A204.1 (cell line): ENCODE data around the gene KCNT1.

ENCODE experiments used
- FAIRE-seq: peaks from 2 replicates; lab custom pipeline; 2012; peaks lifted over from hg19 to GRCh38; lab: Jason Lieb, UNC

The KCNT1 gene

GRCh38 chr9:135727257-135727875 lies 25.4 kb downstream of the KCNT1 start:
- no peak for FAIRE-seq

DNA sequence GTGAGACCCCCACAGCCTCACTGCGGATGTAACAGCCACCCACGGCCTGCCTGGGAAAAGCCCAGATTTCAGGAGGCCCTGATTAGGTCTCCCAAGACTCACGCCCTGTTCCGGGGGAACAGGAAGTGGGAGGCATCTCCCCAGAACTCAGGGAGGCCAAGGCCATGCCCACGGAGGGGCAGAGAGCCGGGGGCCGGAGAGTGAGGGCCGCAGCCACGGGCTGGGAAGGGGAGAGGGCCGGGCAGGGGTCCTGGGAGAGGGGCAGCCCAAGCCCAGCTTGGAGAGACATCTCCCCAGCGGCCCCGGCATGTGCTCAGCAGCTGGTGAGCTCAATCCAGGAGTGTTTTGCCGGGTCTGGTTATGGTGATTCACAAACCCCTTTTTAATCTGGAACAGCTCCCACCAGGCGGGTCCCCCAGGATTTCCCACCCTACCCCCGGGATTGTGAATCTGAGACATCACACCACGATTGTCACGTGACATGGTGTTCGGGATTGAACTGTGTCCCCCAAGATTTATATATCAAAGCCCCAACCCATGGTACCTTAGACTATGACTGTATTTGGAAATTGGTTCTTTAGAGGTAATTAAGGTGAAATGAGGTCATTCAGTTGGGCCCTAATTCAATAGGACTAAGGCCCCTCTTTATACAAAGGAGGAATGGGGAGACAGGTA lies 26.6 kb downstream of the KCNT1 start:
- FAIRE-seq: no peak

DNA sequence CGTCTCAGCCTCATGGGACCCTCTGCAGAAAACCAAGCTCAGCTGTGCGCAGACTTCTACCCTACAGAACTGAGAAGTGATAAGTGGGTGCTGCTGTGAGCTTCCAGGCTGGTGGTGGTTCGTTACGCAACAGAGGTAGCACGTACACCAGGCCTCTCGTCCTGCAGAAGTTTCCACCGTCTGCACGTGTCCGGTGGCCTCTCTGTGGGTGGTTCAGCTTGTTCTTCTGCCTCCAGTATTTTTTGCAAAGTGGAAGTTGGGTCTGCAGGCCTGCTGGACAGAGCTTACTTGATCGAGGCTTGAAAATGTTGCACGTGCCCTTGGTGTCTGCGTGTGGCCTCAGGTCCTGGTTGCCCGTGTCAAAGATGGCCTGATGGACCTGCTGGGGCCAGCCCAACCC lies 27.5 kb downstream of the KCNT1 start:
- FAIRE-seq: no peak

DNA sequence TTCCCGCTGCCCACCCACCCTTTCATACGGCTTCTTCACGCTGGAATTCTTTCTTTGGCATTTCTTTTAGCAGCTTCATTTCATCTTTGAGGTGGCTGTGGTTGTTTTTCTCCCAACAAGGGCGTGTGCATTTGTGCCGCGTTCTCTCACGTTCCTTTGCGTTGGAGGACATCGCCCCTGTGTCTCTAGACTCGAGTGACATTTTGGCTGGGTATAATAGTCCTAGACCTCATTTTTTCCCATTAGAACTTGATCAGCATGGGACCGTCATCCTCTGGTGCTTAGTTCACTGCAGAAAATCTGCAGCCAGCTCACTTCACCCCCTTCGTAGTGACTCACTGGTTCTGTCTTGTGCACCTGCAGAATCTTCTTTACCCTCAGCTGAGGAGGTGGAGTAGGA lies 29.5 kb downstream of the KCNT1 start:
- FAIRE-seq: no peak

DNA sequence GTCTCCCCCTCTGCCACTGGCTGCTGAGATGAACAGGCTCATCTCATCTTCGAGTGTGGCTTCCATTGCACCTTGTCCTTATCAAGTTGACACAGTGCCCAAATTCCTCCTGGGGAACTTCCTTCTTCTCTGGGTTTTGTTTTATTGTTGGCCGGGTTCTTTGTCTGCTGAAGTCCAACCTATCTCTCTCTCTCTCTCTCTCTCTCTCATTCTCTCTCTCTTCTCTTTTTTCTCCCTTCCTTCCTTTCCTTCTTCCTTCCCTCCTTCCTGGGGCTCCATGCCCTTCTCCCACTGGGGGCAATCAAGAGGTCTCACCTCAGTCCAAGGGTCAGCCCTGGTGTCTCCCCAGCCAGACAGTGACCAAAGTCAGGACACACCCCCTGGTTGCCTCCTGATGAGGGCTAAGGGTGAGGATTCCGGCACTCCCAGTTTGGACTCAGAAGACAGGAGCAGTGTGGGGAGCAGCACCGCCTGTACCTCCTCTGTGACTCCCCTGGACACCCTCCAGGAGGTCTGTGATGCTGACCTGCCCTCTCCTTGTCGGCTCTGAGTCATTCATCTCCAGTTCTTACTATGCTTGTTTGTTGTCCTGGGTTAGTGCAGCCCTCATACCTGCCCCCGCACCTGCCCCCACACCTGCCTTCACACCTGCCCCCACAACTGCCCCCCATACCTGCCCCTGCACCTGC lies 30.7 kb downstream of the KCNT1 start:
- FAIRE-seq: no peak

GRCh38 chr9:135734616-135735144 lies 32.7 kb downstream of the KCNT1 start:
- no peak for FAIRE-seq

- FAIRE-seq: no peak
Observed at GRCh38 chr9:135736272-135736978, 34.4 kb downstream of the KCNT1 start.

GRCh38 chr9:135736979-135737839 lies 35.2 kb downstream of the KCNT1 start:
- no peak for FAIRE-seq

DNA sequence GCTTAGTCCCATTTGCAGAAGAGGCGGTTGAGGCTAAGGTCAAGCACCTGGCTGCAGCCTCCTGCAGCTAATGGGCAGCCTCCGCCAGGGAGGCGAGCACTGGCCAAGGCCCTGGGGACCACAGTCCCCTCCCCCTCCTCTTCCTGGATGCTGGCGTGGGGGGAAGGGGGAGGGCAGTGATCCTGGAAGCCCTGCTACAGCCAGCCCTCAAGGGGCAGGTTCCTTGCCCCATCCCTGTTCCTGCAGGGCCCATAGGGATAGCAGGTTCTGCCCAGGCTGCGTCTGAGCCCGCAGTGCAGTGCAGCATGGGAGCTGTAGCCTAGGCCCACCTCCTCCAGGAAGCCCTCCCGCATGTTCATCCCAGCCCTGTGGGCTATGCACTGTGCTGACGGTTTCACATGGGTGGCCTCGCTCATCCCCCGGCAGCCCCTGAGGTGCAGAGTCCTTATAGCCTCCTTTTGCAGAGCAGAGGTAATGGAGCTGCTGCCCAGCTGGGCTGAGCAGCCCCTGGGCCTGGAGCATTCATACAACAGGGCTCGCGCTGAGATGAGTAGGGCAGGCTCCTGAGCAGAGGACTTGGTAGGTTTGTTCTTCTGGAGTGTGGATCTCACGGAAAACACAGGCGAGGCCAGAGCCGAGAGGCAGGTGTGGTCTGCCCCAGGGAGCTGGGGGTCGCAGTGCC lies 36.0 kb downstream of the KCNT1 start:
- no peak for FAIRE-seq

DNA sequence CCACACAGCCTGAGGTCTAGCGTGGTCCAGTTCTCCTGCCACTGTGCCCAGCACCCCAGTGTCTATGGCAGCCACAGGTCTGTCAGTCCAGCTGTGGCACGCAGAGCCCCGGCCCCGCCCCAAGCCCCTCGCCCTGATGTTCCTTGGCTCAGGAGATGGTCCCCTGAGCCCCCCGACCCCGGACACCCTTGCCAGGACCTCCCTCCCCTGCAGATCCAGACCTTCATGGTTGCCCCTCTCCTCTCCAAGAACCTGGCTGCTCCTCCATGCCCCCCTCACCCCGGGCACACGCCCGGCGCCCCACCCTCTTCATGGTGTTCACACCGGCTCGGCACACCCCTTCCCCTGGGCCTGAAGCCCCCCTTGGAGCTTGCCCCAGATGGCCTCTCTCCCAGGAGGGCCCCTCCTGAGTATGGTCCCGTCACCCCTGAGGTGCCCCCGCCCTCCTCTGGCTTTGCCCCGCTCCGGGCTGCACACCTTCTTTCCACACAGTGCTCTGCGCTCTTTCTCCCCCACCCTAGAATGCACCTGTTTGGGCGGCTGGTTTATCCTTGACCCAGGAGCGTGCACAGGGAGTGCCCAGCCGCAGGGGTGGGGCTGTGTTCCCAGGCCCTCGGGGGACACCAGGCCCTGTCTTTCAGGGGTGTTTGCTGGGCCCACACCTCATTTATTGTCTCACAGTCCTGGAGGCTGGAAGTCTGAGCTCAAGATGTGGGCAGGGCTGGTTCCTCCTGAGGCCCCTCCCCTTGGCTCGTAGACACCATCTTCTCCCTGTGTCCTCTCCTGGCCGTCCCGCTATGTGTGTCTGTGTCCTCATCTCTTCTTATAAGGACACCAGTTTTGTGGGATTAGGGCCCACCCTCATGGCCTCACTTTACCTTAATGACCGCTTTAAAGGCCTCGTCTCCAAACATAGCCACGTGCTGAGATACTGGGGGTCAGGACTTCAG lies 37.6 kb downstream of the KCNT1 start:
- FAIRE-seq: no peak

GRCh38 chr9:135741276-135742219 lies 39.6 kb downstream of the KCNT1 start:
- no peak for FAIRE-seq

DNA sequence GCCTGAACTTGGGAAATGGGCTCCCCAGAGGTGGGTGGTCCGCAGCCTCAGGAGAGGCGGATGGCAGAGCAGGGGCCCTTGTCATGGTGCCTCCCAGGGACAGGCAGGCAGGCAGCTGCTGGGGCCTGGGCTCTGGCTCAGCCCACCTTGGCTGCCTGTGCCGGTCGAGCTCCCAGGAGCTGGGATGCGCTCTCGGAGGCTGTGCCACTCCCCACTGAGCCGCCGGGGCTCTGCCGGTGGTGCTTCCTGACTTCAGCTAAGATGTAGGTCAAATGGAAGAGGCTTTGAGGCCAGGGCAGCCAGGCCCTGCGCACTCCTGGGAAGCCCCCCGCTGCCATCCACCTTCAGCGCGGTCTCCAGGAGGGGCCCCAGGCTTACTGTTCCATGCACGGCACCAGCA lies 41.0 kb downstream of the KCNT1 start:
- FAIRE-seq: no peak

GRCh38 chr9:135743546-135744332 lies 41.8 kb downstream of the KCNT1 start:
- no peak for FAIRE-seq

DNA sequence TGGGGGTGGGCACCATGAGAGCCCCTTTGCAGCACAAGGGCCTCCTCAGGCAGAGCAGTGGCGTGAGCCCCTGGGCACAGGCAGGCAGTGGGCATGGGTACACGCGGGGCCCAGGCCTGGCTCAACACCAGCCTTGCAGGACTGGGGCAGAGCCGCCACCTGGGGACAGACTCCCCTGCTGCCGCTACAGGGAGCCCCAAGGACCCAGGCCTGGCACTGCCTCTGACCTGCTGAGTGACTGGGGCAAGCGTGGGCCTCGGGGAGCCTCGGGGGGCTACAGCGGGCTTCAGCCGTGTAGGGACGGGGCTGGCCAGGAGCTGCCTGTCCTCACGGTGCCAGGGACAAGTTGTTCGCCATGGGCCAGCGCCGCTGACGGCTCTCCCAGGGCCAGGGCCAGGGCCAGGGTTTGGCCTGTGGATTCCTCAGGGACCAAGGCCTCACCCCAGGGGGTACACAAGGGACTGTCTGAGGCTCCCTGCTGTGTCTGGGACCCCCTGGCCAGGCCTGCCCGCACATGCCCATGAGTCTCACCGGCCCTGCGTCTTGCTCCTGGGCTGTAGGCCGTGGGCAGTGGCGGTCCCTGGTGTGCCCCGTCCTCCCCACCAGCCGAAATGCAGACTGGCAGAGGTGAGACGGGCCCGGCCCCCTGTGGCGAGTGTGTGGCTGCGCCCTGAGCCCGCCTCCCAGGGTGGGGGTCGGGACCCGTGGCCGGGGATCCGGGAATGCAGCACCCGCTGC lies 42.5 kb downstream of the KCNT1 start:
- FAIRE-seq: no peak

GRCh38 chr9:135745189-135745588 lies 43.2 kb downstream of the KCNT1 start:
- FAIRE-seq: no peak

GRCh38 chr9:135745686-135746324 lies 43.8 kb downstream of the KCNT1 start:
- no peak for FAIRE-seq

DNA sequence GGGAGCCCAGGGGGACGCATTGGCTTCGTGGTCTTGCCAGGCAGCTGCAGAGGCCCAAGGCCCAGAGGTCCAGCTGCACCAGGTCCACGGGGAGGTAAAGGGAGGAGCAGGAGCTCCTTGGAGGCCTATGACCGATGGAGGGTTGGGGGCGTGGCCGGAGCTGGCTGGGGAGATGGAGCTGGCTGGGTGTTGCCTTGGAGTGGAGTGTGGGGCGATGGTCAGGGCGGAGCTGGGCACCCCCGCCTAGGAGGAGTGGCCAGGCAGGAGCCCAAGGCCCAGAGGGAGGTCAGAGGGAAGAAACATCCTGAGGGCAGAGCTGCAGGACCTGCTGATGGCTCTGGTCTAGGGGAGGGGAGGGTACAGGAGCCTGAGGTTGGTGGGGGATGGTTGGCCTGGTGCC lies 44.6 kb downstream of the KCNT1 start:
- FAIRE-seq: no peak
